ENCODE measurements around the gene IGSF8.

Gene IGSF8

GRCh38 chr1:160092366-160093068, 5.9 kb downstream of the IGSF8 start:
- in situ Hi-C loops (cut with HindIII; ENCODE audit: low sequenced_read_pairs), result no loop called here

DNA sequence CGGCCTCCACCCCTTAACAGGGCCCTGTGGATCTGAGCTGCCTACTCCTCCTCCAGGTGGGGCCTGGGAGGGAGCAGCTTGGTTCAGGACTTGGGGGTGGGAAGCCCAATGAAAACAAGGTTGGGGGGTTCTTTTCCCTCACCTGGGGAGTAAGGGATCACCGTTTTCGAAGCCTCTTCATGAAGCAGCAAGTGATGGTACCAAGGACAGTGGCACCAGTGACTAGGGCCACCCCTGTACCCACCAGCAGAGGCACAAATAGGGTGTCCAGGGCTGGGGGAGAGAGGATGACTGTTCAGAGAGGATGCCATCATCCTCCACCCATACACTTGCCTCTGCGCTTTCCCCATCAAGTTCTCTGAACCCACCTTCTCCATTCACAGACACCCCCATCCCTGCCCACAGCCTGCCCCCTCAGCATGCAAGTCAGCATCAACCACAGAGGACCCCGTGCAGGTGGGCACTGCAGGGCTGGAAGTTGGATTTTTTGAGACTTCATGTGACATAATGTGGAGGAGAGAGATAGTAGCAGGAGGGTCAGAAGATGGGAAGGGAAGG, 6.7 kb downstream of the IGSF8 start:
- in situ Hi-C loops (cut with HindIII; ENCODE audit: low sequenced_read_pairs), result no loop called here

- in situ Hi-C loops (cut with HindIII; ENCODE audit: low sequenced_read_pairs), result no loop called here
Measured at GRCh38 chr1:160090760-160091159, 7.7 kb downstream of the IGSF8 start.

DNA sequence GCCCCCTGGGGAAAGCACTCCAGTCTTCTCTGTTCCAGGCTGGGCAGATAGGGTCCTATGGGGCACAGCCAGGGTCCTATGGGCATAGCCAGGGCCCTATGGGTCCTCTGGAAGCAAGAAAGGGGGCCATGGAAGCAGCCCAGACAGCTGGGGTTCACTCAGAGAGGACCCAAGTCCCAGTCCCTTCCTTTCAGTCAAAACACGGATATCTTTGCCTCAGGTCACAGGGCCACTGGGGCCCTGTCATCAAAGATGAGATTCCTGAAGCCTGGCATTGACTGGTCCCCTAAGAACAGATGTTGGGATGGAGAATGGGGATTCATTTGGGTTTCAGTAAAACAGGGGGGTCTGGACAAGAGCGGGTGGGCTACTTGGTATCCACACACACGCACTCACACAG, 8.5 kb downstream of the IGSF8 start:
- in situ Hi-C loops (cut with HindIII; ENCODE audit: low sequenced_read_pairs), result no loop called here

- in situ Hi-C loops (cut with HindIII; ENCODE audit: low sequenced_read_pairs), result no loop called here
Measured at GRCh38 chr1:160087118-160087662, 11.2 kb downstream of the IGSF8 start.

DNA sequence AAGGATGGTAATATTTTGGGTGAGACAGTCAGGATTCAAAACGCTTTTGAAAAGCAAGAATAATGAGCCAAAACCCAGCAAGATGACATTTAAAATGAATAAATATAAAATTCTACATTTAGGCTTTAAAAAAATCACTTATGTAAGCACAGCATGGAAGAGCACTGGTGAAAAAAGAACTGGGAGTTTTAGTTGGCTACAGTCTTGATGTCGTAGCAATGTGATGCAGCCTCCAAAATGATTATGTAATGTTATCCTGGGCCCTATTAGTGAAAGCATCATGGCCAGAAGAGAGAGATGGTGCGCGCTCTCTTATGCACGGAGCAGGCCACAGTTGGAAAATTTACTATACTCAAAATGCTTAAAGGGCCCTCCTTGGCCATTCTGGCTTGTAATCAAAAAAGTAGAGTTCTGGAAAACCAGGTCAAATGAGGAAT, 11.9 kb downstream of the IGSF8 start:
- in situ Hi-C loops (cut with HindIII; ENCODE audit: low sequenced_read_pairs), result no loop called here

- in situ Hi-C loops (cut with HindIII; ENCODE audit: low sequenced_read_pairs), result no loop called here
Measured at GRCh38 chr1:160085686-160086455, 12.5 kb downstream of the IGSF8 start.

DNA sequence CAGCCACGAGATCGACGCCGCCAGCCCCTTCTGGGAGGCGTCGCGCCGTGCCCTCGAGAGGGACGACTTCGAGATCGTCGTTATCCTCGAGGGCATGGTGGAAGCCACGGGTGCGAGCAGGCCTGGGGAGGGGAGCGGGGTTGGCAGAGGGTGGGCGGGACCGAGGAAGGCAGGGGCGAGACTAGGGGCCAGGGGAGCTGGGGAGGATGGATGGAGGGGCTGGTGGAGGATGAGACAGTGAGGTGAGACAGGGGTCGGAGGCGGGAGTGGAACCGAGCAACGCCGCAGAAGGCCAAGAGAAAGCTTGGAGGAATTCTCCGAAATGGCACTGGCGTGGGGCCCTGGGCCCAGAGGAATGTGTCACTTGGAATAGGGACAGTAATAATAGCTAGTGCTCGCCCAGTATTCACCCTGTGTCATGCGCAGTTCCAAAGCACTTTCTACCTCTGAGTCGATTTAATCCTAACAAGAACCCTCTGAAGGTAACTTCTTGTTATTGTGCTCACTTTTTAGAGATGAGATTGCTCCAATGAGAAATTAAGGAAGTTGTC, 13.6 kb downstream of the IGSF8 start:
- in situ Hi-C loops (cut with HindIII; ENCODE audit: low sequenced_read_pairs), result no loop called here

- in situ Hi-C loops (cut with HindIII; ENCODE audit: low sequenced_read_pairs), result no loop called here
Measured at GRCh38 chr1:160083968-160084770, 14.2 kb downstream of the IGSF8 start.

GRCh38 chr1:160082926-160083325, 15.5 kb downstream of the IGSF8 start:
- in situ Hi-C loops (cut with HindIII; ENCODE audit: low sequenced_read_pairs), result no loop called here

GRCh38 chr1:160082487-160082886, 15.9 kb downstream of the IGSF8 start:
- in situ Hi-C loops (cut with HindIII; ENCODE audit: low sequenced_read_pairs), result no loop called here

- in situ Hi-C loops (cut with HindIII; ENCODE audit: low sequenced_read_pairs), result no loop called here
Measured at GRCh38 chr1:160081261-160081936, 17.0 kb downstream of the IGSF8 start, which contains the start of gene KCNJ9. Gene KCNJ9 (plus strand): TSS chr1:160081538. CDS start chr1:160084031, 2,493 bp downstream.

DNA sequence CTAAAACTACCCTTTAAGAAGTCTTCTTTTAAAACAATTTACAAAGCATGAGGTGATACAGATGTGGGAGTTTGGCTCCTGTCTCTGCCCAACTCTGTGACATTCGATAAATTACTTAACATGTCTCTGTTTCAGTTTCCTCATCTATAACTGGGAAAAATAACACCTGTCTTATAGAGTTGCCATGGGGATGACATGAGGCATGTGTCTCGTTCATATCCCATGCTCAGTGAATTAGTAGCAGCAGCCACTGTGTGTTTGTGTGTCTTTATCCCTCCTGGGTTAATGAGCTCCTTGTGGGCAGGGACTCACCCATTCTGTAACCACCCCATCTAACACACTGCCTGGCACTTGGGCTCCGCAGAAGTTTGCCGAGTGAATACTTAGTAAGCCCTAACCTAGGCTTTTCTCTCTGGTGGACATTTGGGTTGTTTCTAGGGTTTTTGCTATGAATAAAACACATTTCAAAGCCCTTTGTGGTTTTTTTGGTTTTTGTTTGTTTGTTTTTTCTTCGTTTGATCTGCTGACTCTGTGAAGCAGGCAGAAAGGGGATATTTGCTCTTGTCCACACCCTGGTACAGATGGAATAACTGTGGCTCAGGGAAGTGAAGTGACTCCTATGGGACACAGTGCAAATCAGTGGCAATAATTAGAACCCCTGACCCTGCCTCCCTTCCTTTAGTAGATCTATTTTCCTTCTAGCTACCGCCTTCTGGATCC, 17.9 kb downstream of the IGSF8 start:
- in situ Hi-C loops (cut with HindIII; ENCODE audit: low sequenced_read_pairs), result no loop called here

DNA sequence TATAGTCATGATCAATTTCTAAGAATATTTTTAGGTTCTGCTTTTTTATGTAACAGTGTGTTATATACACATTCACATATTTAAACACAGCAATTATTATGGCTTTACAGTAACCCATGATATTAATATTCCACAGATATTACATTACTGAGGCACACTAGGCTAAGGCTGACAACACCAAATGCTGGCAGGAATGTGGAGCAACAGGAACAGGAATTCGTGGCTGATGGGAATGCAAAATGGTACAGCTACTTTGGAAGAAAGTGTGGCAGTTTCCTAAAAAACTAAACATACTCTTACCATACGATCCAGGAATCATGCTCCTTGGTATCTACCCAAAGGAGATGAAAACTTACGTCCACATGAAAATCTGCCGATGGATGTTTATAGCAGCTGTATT, 19.0 kb downstream of the IGSF8 start:
- in situ Hi-C loops (cut with HindIII; ENCODE audit: low sequenced_read_pairs), result no loop called here

- in situ Hi-C loops (cut with HindIII; ENCODE audit: low sequenced_read_pairs), result no loop called here
Measured at GRCh38 chr1:160078512-160079195, 19.8 kb downstream of the IGSF8 start.

GRCh38 chr1:160077486-160077885, 20.9 kb downstream of the IGSF8 start:
- in situ Hi-C loops (cut with HindIII; ENCODE audit: low sequenced_read_pairs), result no loop called here

DNA sequence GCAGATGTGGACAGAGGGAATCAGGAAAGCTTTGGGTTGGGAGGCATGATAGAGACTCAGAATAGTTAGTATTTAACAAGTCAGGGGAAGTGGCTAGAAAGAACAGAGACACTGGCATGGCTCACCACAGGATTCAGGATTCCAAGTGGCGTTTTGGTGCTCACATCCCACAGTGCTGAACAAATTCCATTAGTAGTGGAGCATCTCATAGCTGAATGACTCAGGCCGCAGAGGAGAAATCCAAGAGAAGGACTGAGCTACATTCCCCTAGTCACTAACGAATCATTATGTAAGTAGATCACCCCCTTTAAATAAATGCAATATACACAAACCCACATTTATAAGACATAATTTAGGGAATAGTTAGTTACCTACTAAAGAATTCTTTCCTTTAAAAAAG, 22.1 kb downstream of the IGSF8 start:
- in situ Hi-C loops (cut with HindIII; ENCODE audit: low sequenced_read_pairs), result no loop called here

DNA sequence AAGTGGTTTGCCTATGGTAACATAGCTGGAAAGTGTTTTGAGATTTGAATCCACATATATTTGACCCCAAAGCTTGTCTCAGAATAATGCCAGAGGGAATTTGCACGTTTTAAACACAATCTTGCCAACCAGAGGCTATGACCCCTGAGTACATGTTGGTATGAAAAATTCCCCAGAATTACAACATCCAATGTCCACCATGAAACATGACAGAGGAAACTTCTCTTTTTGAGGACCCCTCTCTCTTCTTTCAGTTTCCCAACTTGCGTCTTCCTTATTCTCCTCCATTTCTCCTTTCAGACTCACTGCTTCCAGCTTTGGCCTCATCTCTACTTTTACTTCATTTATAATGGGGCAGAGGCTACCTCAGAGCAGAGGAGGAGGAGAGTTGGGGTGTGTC, 22.6 kb downstream of the IGSF8 start:
- in situ Hi-C loops (cut with HindIII; ENCODE audit: low sequenced_read_pairs), result no loop called here

DNA sequence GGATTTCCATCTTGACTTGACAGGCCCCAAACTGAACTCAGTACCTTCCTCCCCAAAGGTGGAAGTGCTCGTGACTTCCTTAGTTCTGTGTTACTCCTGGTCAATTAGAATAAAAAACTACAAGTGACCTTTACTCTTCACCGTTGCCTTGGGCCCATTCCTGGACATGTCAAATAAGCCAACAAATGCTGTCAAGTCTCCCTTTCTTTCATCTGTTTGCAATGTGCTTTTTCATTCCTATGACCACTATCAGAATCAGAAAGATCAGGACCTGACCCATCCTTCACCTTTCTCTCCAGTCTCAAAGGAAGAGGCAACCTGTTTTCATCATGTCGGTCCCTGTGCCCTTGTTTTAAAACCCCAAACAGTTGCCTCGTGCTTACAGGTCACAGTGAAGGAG, 23.6 kb downstream of the IGSF8 start:
- in situ Hi-C loops (cut with HindIII; ENCODE audit: low sequenced_read_pairs), result no loop called here
